DMS153 (cell line): ENCODE measurements around the gene NAT8L.

Experiments
- DNase-seq: peaks from one replicate; lab custom pipeline; 2025; lab: John Stamatoyannopoulos, UW

Gene NAT8L

DNA sequence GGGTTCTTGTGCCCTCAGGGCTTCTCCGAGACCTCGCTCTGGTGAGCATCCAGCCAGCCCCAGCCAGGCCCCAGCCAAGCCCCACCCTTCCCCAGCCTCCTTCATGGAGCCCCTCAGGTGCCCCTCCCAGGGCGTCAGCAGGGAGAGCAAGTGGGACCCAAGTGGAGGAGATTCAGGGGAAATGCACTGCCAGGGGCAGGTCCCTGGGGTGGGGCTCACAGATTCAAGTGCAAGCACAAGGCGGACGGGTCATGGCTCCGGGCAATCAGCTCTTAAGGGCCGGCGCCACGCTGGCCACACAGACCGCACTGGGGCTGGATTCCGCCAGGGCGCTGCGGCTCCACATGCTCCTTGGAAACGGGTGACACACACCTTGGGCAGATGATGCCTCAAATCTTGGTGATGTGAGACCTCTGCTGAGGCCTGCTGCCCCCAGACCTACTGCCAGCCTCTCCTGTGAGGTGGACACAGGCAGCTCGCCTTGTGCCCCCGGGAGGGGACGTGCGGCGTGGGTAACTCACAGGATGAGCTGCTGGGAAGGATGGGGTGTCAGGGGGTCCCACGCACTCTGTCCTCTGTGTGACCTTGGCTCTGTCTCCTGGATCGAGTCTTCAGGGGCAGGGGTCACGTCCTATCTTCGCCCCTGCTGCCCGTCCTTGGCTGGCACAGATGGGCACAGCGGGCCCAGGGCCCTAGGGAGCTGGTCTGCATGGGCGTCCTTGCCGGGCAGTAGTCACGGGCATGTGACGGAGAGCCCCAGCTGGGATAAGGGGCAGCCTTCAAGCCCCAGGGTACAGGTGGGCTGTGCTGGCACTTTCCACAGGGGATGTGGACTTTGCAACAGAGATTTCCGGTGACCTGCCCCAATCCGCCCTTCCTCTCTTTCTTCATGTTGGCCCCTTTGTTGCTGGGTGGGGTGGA lies 17.1 kb downstream of the NAT8L start:
- DNase-seq, result no peak

GRCh38 chr4:2076908-2077536 lies 17.9 kb downstream of the NAT8L start:
- DNase-seq, result no peak

DNA sequence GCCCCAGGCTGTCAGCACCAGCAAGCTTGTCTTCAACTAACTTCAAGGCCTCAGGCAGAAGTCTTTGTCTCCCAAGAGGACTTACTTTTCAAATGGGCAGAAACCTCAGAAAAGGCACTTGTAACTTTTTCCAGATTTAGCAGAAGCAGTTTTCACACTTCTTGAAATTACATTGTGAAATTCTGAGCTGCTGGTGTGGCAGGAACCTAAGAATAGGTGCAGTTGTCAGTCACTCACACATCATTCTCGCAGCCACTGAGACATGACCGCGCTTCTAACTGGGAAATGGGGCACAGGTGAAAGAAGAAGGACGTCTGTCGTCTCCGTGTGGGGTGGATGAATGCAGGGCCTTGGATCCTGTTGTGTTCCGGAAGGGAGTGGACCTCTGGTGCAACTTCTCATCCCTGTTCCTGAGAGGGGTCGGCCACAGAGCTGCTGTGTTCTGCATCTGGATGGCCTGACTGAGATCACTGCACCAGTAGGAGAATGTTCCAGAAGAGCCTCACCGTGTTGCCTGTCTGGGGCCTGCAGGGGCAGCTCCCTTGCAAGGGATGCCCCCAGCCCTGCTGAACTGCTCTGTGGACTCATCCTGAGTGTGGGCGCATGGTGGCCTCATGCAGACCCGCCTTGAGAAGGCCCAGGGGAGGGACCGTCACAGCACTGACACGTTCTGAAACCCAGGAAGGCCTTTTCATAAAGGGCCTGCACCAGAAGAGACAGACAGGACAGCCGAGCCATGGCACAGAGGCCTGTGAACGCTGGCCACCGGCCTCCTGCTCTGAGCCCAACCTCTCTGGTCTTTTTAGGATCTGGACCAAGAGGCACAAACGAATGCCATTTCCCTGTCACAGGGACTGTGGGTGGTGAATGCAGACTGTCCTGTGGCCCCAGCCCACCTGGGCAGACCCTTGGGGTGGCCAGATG lies 18.7 kb downstream of the NAT8L start:
- no peak for DNase-seq

DNA sequence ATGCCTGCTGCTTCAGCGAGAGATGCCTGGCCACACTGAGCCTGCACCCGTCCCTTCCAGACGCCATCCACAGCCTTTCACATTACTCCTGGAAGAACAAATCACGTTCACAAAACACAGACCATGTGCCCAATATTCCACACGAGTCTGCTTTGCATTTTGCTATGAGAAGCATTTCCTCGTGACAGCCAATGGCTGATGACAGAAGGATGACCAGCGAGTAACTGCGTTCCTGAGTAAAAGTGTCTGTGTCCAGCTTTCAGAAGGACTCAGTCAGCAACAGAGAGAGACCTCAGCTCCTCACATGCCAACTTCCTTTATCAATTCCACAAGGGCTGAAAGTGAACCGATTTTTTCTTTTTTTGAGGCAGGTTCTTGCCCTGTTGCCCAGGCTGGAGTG lies 19.5 kb downstream of the NAT8L start:
- no peak for DNase-seq

DNA sequence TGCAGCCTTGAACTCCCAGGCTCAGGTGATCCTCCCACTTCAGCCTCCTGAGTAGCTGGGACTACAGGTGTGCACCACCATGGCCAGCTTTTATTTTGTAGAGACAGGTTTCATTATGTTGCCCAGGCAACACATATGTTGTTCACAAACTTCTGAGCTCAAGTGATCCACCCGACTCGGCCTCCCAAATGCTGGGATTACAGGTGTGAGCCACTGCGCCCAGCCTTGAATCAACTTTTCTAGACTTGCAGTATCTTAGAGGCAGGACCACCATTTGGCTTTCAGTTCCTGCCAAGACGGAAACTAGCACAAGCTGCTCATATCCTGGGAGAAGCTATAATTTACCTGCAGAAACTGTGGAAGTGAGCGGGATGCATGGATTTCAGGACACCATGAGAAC lies 19.9 kb downstream of the NAT8L start:
- no peak for DNase-seq

GRCh38 chr4:2079926-2080325 lies 20.8 kb downstream of the NAT8L start:
- DNase-seq, result no peak

- DNase-seq, result no peak
Observed at GRCh38 chr4:2080429-2081300, 21.5 kb downstream of the NAT8L start.

DNA sequence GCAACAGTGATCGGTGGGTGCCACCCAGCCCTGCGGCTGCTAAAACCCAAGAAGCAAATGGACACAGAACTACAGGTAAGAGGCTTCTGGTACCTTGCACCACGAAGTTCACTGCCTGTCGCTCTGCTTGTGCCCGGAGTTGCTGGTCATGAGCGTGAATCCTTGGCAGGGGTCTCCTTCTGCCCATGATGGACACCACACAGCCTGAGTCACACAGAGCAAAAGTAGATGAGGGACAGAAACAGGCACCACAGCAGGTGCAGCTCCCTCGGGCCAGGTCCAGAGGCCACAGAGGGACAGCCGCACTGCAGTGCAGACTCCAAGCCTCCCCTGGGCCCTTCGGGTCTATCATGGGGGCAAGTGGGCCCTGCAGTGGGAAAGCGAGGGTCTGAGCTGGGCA lies 22.4 kb downstream of the NAT8L start:
- DNase-seq, result no peak

DNA sequence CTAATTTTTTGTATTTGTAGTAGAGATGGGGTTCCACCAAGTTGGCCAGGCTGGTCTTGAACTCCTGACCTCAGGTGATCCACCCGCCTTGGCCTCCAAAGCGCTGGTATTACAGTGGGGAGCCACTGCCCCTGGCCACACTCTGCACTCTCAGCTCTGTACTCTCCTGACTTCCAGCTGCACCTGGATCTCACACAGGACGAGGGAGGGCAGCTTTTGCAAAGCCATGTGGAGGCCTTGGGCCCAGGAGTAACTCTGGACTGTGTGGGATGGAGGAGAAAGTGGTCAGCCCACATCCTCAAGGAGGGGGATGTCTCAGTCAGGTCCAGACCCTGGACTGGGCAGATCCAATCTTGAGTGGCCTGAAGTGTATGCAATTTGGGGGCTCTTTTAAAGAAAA lies 23.0 kb downstream of the NAT8L start:
- DNase-seq, result no peak

DNA sequence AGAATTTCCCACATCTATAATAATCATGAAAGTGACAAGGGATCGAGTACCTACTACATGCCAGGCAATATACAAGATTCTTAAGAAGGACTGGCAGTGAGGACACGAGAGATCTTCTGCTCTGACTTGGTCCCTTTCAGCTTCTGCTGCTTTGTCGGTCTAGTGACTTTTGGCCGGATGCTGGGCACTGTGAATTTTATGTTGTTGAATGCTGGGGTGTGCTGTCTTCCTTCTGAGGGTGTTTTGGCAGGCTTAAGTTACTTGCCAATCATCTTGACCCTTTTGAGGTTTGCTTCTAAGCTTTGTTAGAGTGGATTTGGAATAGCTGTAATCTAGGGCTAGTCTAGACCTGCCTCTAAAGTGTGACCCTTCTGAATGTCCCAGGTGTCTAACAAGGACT lies 23.5 kb downstream of the NAT8L start:
- DNase-seq, result no peak

DNA sequence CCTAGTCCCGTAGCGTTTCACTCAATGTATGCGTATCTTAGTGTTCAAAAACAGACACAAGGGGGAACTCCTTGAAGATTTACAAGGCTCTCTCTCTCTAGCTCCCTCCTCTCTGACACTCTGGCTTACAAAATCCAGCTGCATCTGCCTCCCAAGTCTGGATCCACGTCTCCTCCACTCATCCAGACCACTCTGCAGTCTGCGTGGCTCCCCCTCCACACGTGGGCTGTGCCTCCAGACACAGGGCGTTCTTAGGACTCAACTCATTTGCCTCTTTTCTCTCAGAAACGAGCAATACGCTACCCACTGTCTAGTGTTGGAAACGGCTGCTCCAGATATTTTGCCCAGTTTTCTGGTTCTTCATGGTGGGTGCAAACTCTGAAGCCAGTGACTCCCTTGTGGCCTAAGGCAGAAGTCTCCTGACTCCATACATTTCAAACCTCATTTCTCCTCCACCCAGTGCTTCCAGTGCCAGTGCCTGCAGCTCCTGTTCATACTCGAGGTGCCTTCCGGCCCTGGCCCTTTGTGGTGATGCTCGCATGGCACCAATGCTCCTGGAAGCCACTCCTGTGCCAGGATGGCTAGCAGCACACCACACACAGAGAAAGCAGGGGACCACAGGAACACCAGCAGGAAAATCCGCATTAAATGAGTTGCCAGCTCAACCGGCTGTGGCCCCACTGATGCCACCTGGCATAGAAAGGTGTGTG lies 24.1 kb downstream of the NAT8L start:
- DNase-seq, result no peak

GRCh38 chr4:2083826-2084160 lies 24.7 kb downstream of the NAT8L start:
- no peak for DNase-seq

- DNase-seq, result no peak
Observed at GRCh38 chr4:2084316-2084715, 25.2 kb downstream of the NAT8L start.

DNA sequence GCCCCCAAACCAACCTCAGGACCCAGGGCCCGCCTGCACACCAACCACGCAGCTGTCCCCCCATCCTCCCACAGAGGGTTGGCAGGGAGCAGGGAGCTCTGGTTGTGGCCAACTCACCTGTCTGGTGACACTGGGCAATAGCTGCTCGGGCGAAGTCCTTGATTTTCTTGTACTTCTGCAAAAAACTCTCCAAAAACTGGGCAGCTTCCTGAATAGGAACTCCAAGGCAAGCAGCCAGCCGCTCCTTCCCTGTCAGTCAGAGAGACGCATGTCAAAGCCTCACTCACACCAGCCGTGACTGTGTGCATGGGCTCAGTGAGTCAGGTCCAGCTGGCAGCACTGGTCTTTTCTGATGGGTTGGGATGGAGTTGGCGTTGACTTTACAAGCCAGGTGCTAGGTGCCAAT lies 26.4 kb downstream of the NAT8L start:
- DNase-seq, result no peak

DNA sequence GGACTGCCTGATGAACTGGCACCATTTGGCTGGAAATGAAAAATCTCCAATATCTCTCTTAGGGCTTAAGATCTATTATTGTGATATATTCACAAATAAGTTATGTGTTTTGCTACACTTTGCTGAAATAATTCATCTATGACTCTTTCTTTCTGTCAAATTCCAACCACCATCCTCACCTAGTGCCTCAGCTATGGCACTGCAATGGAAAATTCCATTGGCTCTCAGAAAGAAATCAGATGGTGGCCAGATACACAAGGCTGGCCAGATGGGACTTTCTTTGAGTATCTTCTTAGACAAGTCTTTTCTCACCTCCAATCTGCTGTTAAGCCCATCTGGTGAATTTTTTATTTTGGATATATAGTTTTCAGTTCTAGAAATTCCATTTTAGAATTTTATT lies 28.0 kb downstream of the NAT8L start:
- DNase-seq, result no peak

DNA sequence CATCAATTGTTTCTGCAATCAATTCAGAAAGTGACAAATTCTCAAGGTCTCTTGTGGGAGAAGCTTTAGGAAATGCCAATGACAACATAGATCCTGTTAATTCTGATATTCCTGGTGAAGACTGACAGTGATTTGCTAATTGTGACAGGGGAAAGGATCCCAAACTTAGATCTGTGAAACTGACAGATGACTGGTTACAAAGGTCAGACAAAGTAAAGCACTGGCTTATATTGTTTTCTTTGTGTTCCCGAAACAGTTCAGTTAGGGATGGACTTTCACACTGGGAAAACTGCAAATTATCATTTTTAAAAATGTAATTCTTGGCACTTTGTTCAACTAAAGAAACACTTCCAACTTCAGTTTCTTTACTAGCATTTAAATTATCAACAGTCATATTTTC lies 30.1 kb downstream of the NAT8L start:
- no peak for DNase-seq

GRCh38 chr4:2090642-2091041 lies 31.5 kb downstream of the NAT8L start:
- DNase-seq, result no peak

- no peak for DNase-seq
Observed at GRCh38 chr4:2091990-2092668, 33.0 kb downstream of the NAT8L start.

DNA sequence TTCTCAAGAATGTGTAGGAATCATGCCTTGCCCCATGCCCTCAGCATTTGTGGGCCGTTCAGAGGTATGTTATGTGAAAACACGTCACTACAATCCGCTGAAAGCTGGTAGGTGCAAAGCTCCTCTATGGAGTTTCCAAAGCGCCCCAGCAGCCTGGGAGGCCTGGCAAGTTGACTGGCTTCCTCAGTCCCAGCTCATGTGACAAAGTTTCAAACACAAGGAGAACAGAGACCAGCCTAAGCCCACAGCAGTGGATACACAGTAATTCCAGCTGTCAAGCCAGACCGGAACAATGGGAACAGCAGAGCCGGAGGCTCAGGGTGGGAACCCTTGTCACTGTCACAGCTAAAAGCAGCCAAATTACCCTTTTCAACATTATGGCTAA lies 33.5 kb downstream of the NAT8L start:
- DNase-seq, result no peak

DNA sequence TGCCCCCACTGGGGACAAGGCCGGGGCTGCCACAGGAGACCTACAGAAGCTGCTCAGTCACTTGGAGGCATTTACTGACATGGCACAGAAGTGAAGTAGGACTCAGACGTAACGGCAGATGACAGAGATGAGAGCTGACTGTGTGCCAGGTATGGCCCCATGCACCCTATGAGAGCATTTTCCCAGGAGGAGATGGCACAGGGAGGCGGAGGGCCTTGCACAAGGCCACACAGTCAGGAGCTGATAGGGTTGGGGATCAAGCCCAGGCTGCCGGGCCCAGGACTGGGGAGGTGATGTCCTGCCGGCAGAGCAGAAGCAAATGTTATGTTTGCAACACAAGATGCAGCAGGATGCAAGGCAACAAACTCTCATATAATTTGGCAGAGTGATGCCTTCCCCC lies 34.1 kb downstream of the NAT8L start:
- no peak for DNase-seq

GRCh38 chr4:2094545-2094944 lies 35.4 kb downstream of the NAT8L start:
- DNase-seq, result no peak
